AG04449 (cell line): ENCODE results near the gene LAIR1.
A peak's percentile ranks its signal among the peaks of the same experiment; 100 is the strongest.
"Not testable (repeated sequence)": the region's sequence is repeated elsewhere in the genome, so short reads cannot be mapped to it uniquely, and the experiment has no call there.

Experiments
- CTCF ChIA-PET: fragments of 350-600 bp; formaldehyde crosslinking; extraction: SDS; loops from one replicate; lab custom pipeline; 2021; ENCODE audit warnings: antibody characterized with exemption; lab: Yijun Ruan, JAX
- POLR2A ChIA-PET: fragments of 400-600, 350-600 bp; formaldehyde crosslinking; extraction: SDS; loops from one replicate; lab custom pipeline; 2020; ENCODE audit warnings: antibody characterized with exemption, inconsistent platforms; lab: Yijun Ruan, JAX
- DNase-seq: peaks from one replicate; pipeline ENCODE4 v3.0.0-alpha.2; 2010; ENCODE audit warnings: low read depth, low spot score
- H3K4me3 ChIP-seq: 2 replicates; pipeline ENCODE4 v1.5.1; 2011; ENCODE audit warnings: low read depth, mild to moderate bottlenecking, control low read depth, low read length
- TF ChIP-seq, protein P1 (sequence below): IDR thresholded peaks from one replicate; pipeline ENCODE4 v1.5.1; 2011; ENCODE audit warnings: mild to moderate bottlenecking, moderate library complexity, low read length, control low read depth, inconsistent platforms; ENCODE audit not compliant: insufficient read depth; ENCODE audit errors: missing control alignments

LAIR1 gene

DNA sequence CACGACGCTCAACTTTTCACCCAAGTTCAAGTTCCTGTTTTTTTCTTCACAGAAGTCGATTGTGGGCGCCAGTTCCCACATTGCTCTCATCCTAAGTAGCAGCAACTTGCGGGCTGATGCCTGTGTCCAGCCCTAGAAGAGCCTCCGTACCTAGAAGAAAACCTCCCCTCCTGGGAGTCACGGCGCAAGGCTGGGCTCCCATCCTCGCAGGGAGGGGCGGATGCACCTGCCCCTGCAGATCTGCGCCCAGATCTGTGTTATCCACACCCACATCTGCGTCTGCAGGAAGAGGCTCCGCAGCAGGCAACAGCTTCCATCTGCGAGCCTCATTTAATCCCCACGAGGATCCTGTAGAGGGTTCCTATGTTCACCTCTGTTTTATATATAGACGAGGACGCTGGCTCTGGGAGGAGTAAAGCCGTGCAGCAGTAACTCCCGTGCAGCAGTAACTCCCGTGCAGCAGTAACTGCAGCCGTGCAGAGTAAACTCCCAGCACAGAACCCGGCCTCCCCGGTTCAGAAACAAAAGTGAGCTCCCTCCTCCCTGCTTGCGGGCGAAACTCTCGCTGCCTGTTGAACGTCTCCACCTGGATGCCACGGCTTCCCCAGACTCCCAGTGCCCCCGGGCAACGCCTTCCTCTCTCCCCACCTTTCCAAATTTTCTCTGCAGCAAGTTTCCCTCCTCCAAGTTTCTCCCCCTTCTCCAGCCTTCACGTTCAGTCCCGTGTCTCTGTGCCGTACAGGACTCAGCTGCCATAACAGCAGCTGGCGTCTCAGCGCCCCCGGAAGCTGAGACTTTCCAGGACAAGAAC lies 23.5 kb upstream of the LAIR1 start:
- DNase-seq, result no peak
- peak overlapping the region; percentile 37 for H3K4me3 ChIP-seq
- POLR2A ChIA-PET, result no interaction called here
- TF ChIP-seq, protein P1, sequence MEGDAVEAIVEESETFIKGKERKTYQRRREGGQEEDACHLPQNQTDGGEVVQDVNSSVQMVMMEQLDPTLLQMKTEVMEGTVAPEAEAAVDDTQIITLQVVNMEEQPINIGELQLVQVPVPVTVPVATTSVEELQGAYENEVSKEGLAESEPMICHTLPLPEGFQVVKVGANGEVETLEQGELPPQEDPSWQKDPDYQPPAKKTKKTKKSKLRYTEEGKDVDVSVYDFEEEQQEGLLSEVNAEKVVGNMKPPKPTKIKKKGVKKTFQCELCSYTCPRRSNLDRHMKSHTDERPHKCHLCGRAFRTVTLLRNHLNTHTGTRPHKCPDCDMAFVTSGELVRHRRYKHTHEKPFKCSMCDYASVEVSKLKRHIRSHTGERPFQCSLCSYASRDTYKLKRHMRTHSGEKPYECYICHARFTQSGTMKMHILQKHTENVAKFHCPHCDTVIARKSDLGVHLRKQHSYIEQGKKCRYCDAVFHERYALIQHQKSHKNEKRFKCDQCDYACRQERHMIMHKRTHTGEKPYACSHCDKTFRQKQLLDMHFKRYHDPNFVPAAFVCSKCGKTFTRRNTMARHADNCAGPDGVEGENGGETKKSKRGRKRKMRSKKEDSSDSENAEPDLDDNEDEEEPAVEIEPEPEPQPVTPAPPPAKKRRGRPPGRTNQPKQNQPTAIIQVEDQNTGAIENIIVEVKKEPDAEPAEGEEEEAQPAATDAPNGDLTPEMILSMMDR, result no peak
- CTCF ChIA-PET, result interaction anchor here (0.9 to 1.3 kb wide), 4 partner anchors 20 to 220 kb away, joined by 3 read pairs; no protein-coding TSS in a partner anchor

DNA sequence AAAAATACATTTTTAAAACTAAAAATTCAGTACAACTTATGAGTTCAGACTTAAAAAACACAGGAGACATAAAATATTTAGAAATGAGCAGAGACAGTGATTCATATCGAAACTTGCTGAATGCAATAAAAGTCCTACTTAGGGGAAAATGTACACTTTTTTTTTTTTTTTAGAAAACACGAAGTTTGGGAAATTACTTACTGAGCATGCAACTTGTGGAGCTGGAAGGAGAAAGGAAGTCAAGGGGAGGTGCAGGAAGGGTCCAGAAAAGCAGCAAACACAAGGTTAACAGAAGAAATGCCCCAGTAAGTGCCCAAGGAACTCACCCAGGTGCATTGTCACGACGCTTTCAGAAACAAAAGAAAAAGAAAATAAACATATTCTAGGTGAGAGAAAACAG lies 18.6 kb upstream of the LAIR1 start:
- no peak overlapping the region for H3K4me3 ChIP-seq
- POLR2A ChIA-PET, result no interaction called here
- TF ChIP-seq, protein P1, result no peak
- DNase-seq, result no peak
- CTCF ChIA-PET, result interaction anchor here (3.1 kb wide), 1 partner anchor 8 kb away, joined by 15 read pairs; no protein-coding TSS in a partner anchor

DNA sequence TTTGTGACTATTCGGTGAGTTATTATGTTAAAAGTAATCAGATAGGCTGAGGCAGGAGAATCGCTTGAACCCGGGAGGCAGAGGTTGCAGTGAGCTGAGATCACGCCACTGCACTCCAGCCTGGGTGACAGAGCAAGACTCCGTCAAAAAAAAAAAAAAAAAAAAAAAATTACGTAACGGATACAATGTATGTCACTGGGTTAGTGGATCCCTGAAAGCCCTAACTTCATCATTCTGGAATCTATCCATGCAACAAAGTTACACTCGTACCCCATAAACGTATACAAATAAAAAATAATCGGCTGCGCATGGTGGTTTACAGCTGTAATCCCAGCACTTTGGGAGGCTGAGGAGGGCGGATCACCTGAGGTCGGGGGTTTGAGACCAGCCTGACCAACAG lies 17.3 kb upstream of the LAIR1 start:
- H3K4me3 ChIP-seq, DNase-seq, POLR2A ChIA-PET: not testable (repeated sequence)
- CTCF ChIA-PET, result interaction anchor here (3.1 kb wide), 1 partner anchor 9 kb away, joined by 15 read pairs; no protein-coding TSS in a partner anchor

DNA sequence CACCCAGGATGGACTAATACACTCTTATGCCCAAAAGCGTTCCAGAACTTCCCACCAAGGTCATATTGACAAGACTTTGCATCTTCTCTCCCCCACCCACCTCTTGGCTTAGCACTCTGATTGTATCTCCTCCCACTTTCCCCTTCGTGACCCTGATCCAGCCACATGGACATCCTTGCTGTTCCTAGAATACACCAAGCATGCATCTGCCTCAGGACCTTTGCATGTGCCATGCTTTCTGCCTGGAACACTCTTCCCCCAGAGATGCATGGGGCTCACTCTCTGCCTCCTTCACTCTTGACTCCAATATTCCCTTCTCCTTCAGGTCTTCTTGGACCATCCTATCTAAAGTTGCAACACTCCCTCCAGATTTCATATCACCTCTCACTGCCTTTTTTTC lies 16.2 kb upstream of the LAIR1 start:
- no peak overlapping the region for H3K4me3 ChIP-seq
- no peak for DNase-seq
- TF ChIP-seq, protein P1, result no peak
- ChIA-PET POLR2A (no interaction called here), CTCF (interaction anchor here (3.1 kb wide), 1 partner anchor 10 kb away, joined by 15 read pairs; no protein-coding TSS in a partner anchor)

DNA sequence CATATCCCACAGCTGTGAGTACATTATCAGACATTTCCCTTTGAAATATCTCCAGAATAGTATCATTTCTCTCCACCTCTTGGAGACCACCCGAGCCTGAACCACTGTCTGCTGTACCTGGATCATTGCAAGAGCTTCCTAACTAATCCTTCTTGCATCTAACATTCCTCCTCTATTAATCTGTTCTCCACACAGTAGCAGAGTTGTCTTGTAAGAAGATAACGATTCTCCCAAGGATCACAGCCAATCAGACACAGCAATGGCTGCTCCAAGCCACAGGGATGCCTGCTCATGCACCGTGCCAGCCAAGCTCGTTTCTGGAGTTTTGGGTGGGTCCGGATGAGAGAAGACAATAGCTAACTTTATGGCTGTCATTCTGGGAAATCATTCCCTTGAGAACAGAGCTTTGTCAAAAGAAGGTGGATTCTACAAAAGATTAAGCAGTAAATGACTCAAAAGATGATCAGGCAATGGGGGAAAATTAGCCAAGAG lies 14.5 kb upstream of the LAIR1 start:
- ChIA-PET CTCF (interaction anchor here (2.1 kb wide), 1 partner anchor 12 kb away, joined by 11 read pairs; no protein-coding TSS in a partner anchor), POLR2A (no interaction called here)
- TF ChIP-seq, protein P1, result no peak
- H3K4me3 ChIP-seq, result no peak overlapping the region
- no peak for DNase-seq

DNA sequence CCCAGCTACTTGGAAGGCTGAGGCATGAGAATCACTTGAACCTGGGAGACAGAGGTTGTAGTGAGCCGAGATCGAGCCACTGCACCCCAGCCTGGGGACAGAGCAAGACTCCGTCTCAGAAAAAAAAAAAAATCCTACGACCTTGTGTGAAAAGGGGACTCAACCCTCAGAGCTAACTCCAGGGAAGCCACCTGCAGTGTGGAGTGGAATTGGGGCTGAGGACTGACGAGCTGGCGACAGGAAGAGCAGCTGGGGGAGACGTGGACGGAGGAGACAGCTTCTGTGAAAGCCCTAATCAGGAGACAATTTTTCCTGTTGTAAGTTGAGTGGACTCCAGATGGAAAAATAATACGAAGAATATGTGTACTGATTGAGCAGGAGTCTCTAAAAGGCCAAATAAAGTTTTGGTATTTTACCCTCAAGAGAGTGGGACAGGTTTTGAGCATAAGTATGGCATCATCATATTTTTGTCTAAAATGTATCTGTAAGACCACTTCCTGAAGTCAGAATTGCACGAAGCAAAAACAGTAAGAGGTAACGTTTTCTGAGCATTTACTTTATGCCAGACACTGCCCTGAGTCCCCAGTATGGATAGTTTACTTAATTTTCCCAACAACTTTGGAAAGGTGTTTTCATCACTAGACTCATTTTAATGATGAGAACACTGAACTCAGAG lies 12.0 kb upstream of the LAIR1 start:
- no peak for DNase-seq
- CTCF ChIA-PET, result no interaction called here
- POLR2A ChIA-PET, result no interaction called here

GRCh38 chr19:54375181-54375938 lies 10.6 kb upstream of the LAIR1 start:
- DNase-seq, CTCF ChIA-PET: not testable (repeated sequence)

More for the DNA sequence above, 12.0 kb upstream of the LAIR1 start:
- TF ChIP-seq, protein P1, result no peak
- no peak overlapping the region for H3K4me3 ChIP-seq

More at GRCh38 chr19:54375181-54375938, 10.6 kb upstream of the LAIR1 start:
- H3K4me3 ChIP-seq, POLR2A ChIA-PET: not testable (repeated sequence)
